Esophagus squamous epithelium (tissue), 5 donors: Measurements from ENCODE around the gene COL4A1. TPM values are rescaled to one million over a fixed set of nuclear protein-coding genes. Genes with fewer than 3 reads are reported as not detected.

Experiments used
- DNase-seq: peaks from one replicate; lab custom pipeline; 2025; lab: John Stamatoyannopoulos, UW
- H3K27ac ChIP-seq, 4 donors: fragments of 200-600 bp; sonication (generic); one replicate each; pipeline ENCODE4 v1.5.1; 2016 to 2019; ENCODE audit warnings: mild to moderate bottlenecking in 1 of 4
- H3K27me3 ChIP-seq, 4 donors: fragments of 200-600 bp; sonication (generic); 1 replicate in 3 of 4; 2 replicates in 1 of 4; pipeline versions ENCODE4 v1.5.1 to v1.6.0; 2017 to 2021; ENCODE audit warnings: antibody characterized with exemption in 1 of 4
- H3K36me3 ChIP-seq, 3 donors: fragments of 200-600 bp; sonication (generic); one replicate each; pipeline ENCODE4 v1.5.1; 2016 to 2019
- H3K4me1 ChIP-seq, 3 donors: fragments of 200-600 bp; sonication (generic); one replicate each; pipeline ENCODE4 v1.5.1; 2017 to 2019
- H3K4me3 ChIP-seq, 4 donors: fragments of 200-600 bp; sonication (generic); 1 replicate in 3 of 4; 2 replicates in 1 of 4; pipeline ENCODE4 v1.5.1; 2016 to 2019; ENCODE audit warnings: mild to moderate bottlenecking in 2 of 4, moderate library complexity in 1 of 4
- H3K9me3 ChIP-seq, 3 donors: fragments of 200-600 bp; sonication (generic); one replicate each; pipeline ENCODE4 v1.5.1; 2016 to 2019
- CTCF ChIP-seq, 6 experiments: fragments of 450-650 bp in 4 of 6; fragments of 200-600 bp in 2 of 6; sonication (generic) in 2 of 6; IDR thresholded peaks; one replicate each; pipeline ENCODE4 v1.5.1; 2016 to 2019; ENCODE audit warnings: antibody characterized with exemption in 6 of 6, mild to moderate bottlenecking in 4 of 6, moderate library complexity in 4 of 6
- POLR2A ChIP-seq, 4 donors: fragments of 450-650 bp; IDR thresholded peaks; one replicate each; pipeline ENCODE4 v1.6.1; 2017; ENCODE audit warnings: antibody characterized with exemption in 4 of 4, mild to moderate bottlenecking in 4 of 4, moderate library complexity in 3 of 4
- WGBS, 2 donors: methylation state at CpG; one replicate each; pipeline ENCODE4 v1.1.5; 2018; 5-methylcytosine and 5-hydroxymethylcytosine counted together
- intact Hi-C: fragments of 100-400 bp; cut with DNase I; formaldehyde crosslinking; loops from one replicate; pipeline ENCODE4 v1.15.0; 2022
- total RNA-seq, 4 donors: library from RNA; depleted of rRNA; stranded (reverse); fragments of >200 nt; gene quantifications; one replicate each; pipeline ENCODE4 v1.1.0, GENCODE V29; 2016
- donor health status: DM: yes; HTN: yes; CAD: no.

The COL4A1 gene
- total RNA-seq, 4 donors from 2014 or later: 8.9 to 97.1 (median 40.2) TPM

DNA sequence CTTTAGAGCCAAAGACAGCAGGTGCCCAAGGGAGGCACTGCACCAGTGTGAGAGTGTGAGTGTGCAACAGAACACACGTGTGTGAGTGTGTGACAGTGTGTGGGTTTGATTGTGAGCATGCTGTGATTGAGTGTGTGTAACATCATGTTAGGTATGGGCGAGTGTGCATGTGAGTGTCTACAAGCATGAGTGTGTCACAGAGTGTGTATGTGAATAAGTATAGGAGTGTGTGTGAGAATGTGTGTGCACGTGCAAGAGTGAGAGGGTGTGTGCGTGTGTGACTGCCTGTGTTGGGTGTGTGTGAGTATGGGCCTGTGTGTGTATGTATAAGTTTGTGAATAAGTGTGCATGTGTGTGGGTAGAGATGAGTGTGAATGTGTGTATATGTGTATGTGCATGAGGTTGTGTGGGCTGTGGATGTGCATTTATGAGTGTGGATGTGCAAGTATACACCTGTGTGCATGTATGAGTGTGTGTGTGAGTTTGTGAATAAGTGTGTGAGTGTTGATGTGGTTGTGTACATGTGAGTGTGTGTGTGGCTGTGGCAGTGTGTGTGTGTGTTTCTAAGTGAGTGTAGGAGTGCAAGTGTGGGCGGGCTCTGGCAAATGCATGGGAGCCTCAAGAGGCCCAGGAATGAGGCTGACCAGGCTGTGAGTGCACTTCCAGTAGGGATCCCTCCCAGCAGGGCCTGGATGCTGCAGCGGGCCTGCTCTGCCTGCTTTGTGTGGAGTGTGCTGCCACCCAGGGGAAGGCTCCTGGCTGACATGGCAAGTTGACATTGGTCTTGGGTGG, 198.4 kb downstream of the COL4A1 start:
- WGBS, 2 donors: 69 to 78% methylated on average over 6 of the region's 6 CpGs
- Histone ChIP-seq H3K36me3 (no peaks in the 10 kb centered on the region), H3K27ac (peak overlapping the region in 3 of 4 donors; percentile 25 to 60 (median 28)), H3K4me3 (no peak overlapping the region), H3K9me3 (no peaks in the 10 kb centered on the region), H3K27me3 (no peaks in the 10 kb centered on the region), H3K4me1 (peaks cover 0 to 19% (median 11%) of the 10 kb centered on the region in 3 donors)
- intact Hi-C loops: loop anchor here (5.0 to 10.0 kb wide), 3 partner anchors 326 to 1154 kb away; no protein-coding TSS in a partner anchor
- DNase-seq: no peak
- TF ChIP-seq POLR2A (IDR thresholded peaks at IDR 0.05): no peak
- TF ChIP-seq CTCF (IDR thresholded peaks at IDR 0.05): peak; percentile 25 to 82 (median 58)

DNA sequence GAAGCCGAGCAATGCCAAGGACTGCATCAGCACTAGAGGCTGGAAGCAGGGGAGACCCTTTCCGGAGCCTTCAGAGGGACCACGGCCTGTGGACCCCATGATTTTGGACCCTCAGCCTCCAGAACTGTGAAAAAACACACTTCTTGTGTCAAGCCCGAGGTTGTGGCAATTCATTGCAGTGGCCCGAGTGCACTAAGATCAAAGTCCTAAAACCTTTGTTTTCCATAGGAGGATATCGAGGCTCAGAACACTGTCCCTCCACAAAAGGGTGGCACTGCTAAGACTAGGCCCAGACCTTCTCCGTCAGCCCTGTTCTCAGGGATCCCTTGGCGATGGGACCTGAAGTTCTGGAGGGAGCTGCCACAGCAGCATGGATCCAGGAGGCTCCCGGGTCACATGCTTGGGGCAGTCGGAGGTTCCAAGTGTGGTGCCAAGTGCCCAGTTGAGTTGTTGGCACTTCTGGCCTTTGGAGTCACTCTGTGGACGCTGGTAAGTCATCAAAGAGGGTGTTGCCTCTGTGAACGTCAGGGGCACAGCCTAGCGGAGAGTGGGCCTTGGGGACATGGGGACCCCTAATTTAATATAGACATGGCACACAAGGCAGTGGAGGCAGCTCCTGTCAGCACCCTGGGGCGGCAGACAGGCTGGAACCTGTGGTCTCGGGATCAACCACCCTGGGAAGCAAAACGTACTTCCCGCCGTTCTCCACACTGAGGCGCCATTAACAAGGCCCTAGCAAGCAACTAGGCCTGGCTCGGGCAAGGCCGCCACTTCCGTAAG, 199.2 kb downstream of the COL4A1 start:
- TF ChIP-seq CTCF (IDR thresholded peaks at IDR 0.05): no peak
- no peak for TF ChIP-seq POLR2A (IDR thresholded peaks at IDR 0.05)
- H3K36me3 ChIP-seq: no peaks in the 10 kb centered on the region
- WGBS, 2 donors: 80 to 95% methylated on average over 5 to 9 of the region's 22 CpGs
- peaks cover 0 to 19% (median 11%) of the 10 kb centered on the region in 3 donors for H3K4me1 ChIP-seq
- intact Hi-C loops: loop anchor here (5.0 to 10.0 kb wide), 3 partner anchors 325 to 1153 kb away; no protein-coding TSS in a partner anchor
- no peak for DNase-seq
- H3K4me3 ChIP-seq: no peak overlapping the region
- peak overlapping the region in 3 of 4 donors; percentile 29 to 60 (median 46) for H3K27ac ChIP-seq
- no peaks in the 10 kb centered on the region for H3K27me3 ChIP-seq
- no peaks in the 10 kb centered on the region for H3K9me3 ChIP-seq

- Histone ChIP-seq H3K9me3 (peaks cover 0 to 9% (median 5%) of the 10 kb centered on the region in 3 donors), H3K27me3 (no peaks in the 10 kb centered on the region), H3K4me3 (no peak overlapping the region), H3K27ac (peak overlapping the region in 3 of 4 donors; percentile 46 to 73 (median 60)), H3K36me3 (no peaks in the 10 kb centered on the region), H3K4me1 (peaks cover 0 to 19% (median 11%) of the 10 kb centered on the region in 3 donors)
- WGBS, 2 donors: 75 to 90% methylated on average over 5 of the region's 7 CpGs
- TF ChIP-seq POLR2A (IDR thresholded peaks at IDR 0.05) (no peak), CTCF (IDR thresholded peaks at IDR 0.05) (no peak)
- intact Hi-C loops: loop anchor here (5.0 to 10.0 kb wide), 3 partner anchors 324 to 1152 kb away; no protein-coding TSS in a partner anchor
- no peak for DNase-seq
Observed at GRCh38 chr13:110106726-110107125, 200.2 kb downstream of the COL4A1 start.

- WGBS, 2 donors: 88 to 94% methylated on average over 6 of the region's 6 CpGs
- Histone ChIP-seq H3K4me3 (no peak overlapping the region), H3K27me3 (no peaks in the 10 kb centered on the region), H3K36me3 (no peaks in the 10 kb centered on the region), H3K9me3 (peaks cover 0 to 12% (median 5%) of the 10 kb centered on the region in 3 donors), H3K4me1 (peaks cover 0 to 16% (median 11%) of the 10 kb centered on the region in 3 donors), H3K27ac (no peak overlapping the region)
- intact Hi-C loops: loop anchor here (5.0 to 10.0 kb wide), 3 partner anchors 323 to 1150 kb away; no protein-coding TSS in a partner anchor
- no peak for TF ChIP-seq POLR2A (IDR thresholded peaks at IDR 0.05)
- TF ChIP-seq CTCF (IDR thresholded peaks at IDR 0.05): no peak
- DNase-seq: no peak
Observed at GRCh38 chr13:110105136-110105535, 201.8 kb downstream of the COL4A1 start.
